NCI-H226 (cell line): ENCODE data around the gene FBLIM1.
A peak's percentile ranks its signal among the peaks of the same experiment; 100 is the strongest.
"Not testable (repeated sequence)": the region's sequence is repeated elsewhere in the genome, so short reads cannot be mapped to it uniquely, and the experiment has no call there.

Source experiments
- DNase-seq: peaks from one replicate; pipeline ENCODE4 v3.0.0-alpha.2; 2015

FBLIM1 gene

DNA sequence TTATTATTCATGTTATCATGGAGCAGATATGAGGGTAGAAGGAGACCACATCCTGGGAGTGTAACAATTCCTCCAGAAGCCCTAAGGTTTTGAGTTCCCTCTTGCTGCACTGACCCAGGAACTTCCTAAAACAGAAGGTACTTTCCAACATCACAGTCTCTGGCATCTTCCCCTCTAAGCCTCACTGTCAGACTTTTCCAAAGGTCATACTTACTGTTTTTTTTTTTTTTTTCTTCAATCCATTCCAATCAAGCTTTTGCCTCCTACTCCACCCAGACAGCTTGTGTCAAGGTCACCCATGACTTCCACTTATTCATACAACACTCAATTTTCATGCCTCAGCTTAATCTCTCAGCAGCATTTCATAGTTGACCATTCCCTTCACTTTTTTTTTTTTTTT is 67.2 kb downstream of the FBLIM1 start:
- DNase-seq, result no peak

DNA sequence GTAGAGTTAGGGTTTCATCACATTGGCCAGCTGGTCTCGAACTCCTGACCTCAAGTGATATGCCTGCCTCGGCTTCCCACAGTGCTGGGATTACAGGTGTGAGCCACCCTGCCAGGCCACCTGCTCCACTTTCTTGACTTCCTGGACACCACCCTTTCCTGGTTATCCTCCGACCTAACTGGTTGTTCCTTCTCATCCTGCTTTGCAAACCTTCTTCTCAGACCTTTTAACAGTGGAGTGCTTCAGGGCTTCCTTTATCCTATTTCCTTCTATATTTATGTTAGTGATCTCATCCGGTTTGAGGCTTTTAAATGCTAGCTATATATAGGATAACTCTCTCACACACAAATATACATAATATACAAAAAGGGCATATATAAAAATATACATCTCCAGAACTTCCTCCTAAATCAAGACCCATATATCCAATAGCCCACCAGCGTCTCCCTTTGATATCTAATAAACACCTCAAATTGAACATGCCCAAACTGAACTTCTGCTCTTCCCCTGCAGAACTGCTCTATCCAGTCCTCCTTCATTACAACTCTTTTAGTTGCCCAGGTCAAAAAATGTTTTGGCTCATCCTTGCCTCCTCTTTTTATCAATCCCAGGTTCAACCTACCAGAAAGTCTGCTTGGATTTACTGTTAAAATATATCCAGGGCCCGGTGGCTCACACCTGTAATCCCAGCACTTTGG is 68.4 kb downstream of the FBLIM1 start:
- DNase-seq, result no peak

DNA sequence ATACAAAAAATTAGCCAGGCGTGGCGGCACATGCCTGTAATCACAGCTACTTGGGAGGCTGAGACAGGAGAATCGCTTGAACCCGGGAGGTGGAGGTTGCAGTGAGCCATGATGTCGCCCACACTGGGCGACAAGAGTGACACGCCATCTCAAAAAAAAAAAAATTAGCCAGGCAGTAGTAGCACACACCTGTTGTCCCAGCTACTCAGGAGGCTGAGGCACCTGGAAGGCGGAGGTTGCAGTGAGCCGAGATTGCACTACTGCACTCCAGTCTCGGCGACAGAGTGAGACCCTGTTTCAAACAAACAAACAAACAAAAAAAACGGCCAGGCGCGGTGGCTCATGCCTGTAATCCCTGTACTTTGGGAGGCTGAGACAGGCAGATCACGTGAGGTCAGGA is 69.0 kb downstream of the FBLIM1 start:
- not testable (repeated sequence) for DNase-seq

DNA sequence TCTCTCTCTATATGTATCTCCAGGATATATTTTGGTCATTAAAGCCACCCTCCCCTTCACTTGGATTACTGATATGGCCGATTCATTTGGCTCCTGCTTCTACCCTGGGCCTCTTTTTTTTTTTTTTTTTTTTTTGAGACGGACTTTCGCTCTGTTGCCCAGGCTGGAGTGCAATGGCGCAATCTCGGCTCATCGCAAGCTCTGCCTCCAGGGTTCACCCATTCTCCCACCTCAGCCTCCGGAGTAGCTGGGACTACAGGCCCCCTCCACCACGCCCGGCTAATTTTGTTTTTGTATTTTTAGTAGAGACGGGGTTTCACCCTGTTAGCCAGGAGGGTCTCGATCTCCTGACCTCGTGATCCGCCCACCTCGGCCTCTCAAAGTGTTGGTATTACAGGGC is 70.3 kb downstream of the FBLIM1 start:
- not testable (repeated sequence) for DNase-seq

DNA sequence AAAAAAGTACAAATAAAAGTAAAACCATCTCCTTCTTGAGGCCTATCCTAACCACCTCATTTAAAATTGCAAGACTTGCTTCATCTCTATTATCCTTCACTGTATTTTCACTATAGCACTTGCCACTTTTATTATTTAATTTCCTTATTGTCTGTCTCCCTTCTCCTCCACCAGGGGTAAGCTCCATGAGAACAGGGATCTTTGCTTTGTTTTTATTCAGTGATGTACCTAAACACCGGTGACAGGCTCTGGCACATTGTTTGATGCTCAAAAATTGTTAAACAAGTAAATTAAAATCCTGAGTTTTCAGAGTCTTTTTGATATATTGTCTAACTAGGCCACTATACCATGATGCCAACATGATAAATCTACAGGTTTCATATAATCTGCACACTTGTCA is 71.7 kb downstream of the FBLIM1 start:
- no peak for DNase-seq

DNA sequence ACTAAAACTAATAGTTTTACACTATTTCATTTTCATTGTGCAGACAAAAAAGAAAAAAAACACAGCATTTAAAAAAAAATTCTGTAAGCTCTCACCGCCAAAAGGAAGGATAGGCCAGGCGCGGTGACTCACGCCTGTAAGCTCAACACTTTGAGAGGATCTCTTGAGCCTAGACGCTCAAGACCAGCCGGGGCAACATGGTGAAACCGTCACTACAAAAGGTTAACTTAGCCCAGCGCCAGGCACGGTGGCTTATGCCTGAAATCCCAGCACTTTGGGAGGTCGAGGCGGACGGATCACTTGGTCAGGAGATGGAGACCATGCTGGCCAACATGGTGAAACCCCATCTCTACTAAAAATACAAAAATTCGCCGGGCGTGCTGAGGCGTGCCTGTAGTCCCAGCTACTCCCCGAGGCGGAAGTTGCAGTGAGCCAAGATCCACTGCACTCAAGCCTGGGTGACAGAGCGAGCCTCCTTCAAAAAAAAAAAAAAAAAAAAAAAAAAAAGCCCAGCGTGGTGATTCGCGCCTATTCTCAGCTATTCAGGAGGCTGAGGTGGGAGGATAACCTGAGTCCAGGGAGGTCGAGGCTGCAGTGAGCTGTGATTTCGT is 74.6 kb downstream of the FBLIM1 start:
- DNase-seq, result no peak

DNA sequence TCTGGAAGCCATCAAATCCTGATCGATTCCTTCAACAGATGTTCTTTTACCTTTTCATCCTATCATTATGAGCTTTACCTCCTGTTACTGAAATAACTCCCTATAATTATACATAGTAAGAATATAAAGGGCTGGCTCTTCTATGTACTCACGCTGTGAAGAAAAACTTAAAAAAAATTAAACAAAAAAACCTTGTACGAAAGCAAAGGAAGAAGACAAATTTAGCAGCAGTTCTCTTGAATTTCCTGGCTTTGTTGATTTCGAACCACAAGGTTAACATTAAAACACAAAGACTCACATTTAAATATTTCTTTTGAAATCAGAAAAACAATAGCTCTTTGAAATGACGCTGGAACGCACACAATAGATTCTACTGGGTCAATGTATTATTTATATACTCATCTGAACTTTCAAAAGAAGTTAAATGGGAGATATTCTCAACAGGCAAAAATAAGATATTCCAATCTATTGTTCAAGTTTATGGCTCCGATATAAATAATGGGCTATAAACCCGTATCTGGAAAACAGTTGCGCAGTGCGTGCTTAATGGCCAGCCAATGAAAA is 75.3 kb downstream of the FBLIM1 start:
- DNase-seq, result no peak

DNA sequence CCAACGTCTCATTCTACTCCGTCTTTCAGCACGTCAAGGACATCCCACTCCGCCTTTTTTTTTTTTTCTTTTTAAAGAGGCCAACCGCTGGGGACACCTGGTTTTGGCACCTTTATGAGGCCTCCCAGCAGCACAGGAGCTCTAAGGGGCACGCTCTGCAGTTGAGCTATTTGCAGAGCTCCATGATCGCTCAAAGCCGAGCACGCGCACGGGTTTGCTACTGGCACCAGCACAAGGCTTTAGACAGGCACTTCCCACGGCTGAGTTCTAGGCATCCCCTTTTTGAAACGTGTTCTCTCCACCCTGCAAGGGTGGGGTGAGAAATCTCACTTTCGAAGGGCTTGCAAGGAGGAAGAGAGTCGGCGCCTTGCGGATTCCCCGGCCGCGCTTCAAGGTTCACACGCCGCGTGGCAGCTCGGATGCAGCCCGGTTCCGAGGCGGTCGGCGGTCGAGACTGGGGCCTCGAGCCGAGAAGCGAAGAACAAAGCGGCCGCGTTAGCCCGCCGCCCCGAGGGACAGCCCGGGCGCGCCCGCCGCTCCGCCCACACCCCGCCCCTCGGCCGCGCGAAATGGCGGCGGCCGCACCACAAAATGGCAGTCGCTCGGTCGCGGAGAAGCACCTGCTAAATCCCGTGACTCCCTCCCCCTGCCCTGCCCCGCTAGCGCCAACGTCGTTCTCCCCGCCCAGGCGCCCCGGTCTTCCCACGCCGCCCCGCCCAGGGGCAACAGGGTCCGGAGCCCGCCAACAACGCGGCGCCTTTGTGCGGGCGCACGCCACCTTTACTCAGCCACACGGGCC is 76.0 kb downstream of the FBLIM1 start:
- DNase-seq, result peak; percentile 91

DNA sequence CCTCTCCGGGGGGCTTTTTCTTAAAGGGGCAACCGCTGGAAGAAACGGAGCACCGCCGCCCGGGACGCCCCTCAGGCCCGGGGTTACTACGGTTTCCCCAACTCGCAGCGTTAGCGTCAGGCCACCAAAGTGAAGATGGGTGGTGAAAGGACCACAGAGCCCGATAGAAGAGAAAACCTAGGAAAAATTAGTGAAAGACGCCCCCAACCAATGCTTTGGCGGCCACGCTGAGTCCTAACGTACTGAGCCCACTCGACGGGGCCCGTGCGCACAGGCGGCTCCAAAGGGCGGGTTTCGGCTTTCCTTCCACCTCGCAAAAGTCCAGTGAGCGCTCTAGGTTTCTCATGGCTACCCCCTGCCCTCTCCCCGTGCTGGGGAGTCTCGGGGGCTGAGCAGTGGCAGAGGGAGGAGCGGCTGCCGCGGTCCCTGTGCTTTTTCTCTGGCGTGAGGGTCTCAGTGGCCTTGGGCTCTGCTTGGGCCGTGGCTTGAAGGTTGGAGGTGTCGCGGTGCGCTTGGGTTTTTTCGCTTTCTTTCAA is 76.7 kb downstream of the FBLIM1 start:
- DNase-seq, result no peak

DNA sequence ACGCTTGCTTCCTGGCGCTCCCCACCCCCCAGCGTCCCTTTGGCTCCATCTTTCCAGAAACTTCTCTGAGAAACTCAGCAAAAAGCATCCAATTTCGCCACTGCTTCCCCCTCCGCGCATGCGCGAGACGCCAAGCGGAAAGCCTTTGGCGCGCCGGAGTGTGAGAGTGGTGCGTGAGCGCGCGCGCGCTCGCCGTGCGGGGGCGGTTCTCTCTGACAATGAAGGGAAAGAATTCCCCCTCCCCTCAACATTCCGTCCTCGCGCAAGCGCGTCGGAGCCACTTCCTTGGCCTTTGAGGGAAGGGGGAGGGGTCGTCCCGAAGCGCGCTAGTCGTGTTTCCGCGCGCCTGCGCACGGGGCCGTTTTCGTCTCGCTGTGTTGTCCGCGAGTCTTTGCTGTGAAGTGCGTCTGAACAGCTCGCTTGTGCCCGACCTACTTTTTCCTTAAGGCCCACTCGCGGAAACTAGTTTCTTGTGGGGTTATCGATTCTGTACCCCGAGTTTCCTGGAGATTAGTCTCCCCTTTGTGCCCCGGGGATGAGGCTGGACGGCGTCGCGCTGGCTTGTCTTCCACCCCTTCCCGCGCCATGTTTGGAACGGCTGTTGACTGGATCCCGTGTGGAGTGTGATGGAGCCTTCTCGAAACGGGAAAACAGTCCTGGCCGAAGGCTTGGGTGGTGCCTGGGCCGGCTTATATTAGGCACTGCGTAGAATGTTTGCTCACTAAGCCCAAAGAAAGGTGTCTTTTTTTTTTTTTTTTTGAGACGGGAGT is 77.3 kb downstream of the FBLIM1 start:
- DNase-seq, result peak; percentile 99
